Keratinocyte (primary cell): ENCODE measurements around the gene AUH. TPM values are rescaled to one million over a fixed set of nuclear protein-coding genes. Genes with fewer than 3 reads are reported as not detected.

ENCODE experiments used
- DNase-seq: peaks from one replicate; pipeline ENCODE4 v3.0.0-alpha.2; 2011; ENCODE audit warnings: low read depth, missing footprints, low spot score
- FAIRE-seq: peaks from 2 replicates; lab custom pipeline; 2011; peaks lifted over from hg19 to GRCh38; lab: Jason Lieb, UNC
- H2AFZ ChIP-seq: 2 replicates; pipeline ENCODE4 v1.6.0; 2012; ENCODE audit warnings: low read length, control low read depth, inconsistent platforms; ENCODE audit not compliant: control insufficient read depth
- H3K27ac ChIP-seq: 2 replicates; pipeline ENCODE4 v1.5.1; 2011; ENCODE audit warnings: low read length; ENCODE audit not compliant: control insufficient read depth, insufficient read depth
- H3K27me3 ChIP-seq: 3 replicates; pipeline ENCODE4 v1.6.0; 2011; ENCODE audit warnings: low read length; ENCODE audit not compliant: control insufficient read depth, insufficient read depth; ENCODE audit errors: extremely low read depth
- H3K36me3 ChIP-seq, 2 experiments: 2 replicates in 1 of 2; 3 replicates in 1 of 2; pipeline ENCODE4 v1.5.1; 2011; ENCODE audit warnings: low read length in 2 of 2, mild to moderate bottlenecking in 1 of 2; ENCODE audit not compliant: control insufficient read depth in 2 of 2, insufficient read depth in 2 of 2; ENCODE audit errors: extremely low read depth in 1 of 2
- H3K4me1 ChIP-seq: 3 replicates; pipeline ENCODE4 v1.5.1; 2011; ENCODE audit warnings: low read length; ENCODE audit not compliant: control insufficient read depth, insufficient read depth; ENCODE audit errors: extremely low read depth
- H3K4me2 ChIP-seq: 3 replicates; pipeline ENCODE4 v1.6.0; 2011; ENCODE audit warnings: low read depth, low read length; ENCODE audit not compliant: control insufficient read depth, insufficient read depth; ENCODE audit errors: extremely low read depth
- H3K4me3 ChIP-seq, 3 experiments: fragments of 200-600 bp in 1 of 3; sonication (generic) in 1 of 3; 2 replicates in 2 of 3; 3 replicates in 1 of 3; pipeline ENCODE4 v1.5.1; 2011 to 2016; ENCODE audit warnings: low read length in 3 of 3, mild to moderate bottlenecking in 3 of 3, control low read depth in 2 of 3, inconsistent platforms in 1 of 3, low read depth in 1 of 3, mixed read lengths in 1 of 3, mixed run types in 1 of 3, moderate library complexity in 1 of 3; ENCODE audit not compliant: control insufficient read depth in 2 of 3, insufficient read depth in 2 of 3; ENCODE audit errors: extremely low read depth in 1 of 3
- H3K79me2 ChIP-seq: 2 replicates; pipeline ENCODE4 v1.6.0; 2012; ENCODE audit warnings: low read length; ENCODE audit not compliant: control insufficient read depth, insufficient read depth
- H3K9ac ChIP-seq: 3 replicates; pipeline ENCODE4 v1.6.0; 2011; ENCODE audit warnings: low read length; ENCODE audit not compliant: control insufficient read depth, insufficient read depth; ENCODE audit errors: extremely low read depth
- H3K9me1 ChIP-seq: 3 replicates; pipeline ENCODE4 v1.6.0; 2011; ENCODE audit warnings: low read length; ENCODE audit not compliant: control insufficient read depth, insufficient read depth; ENCODE audit errors: extremely low read depth
- H3K9me3 ChIP-seq: 2 replicates; pipeline ENCODE4 v1.5.1; 2012; ENCODE audit warnings: low read depth, low read length; ENCODE audit not compliant: control insufficient read depth
- H4K20me1 ChIP-seq: 3 replicates; pipeline ENCODE4 v1.6.0; 2011; ENCODE audit warnings: low read length; ENCODE audit not compliant: control insufficient read depth, insufficient read depth; ENCODE audit errors: extremely low read depth
- CTCF ChIP-seq, 3 experiments: IDR thresholded peaks in 1 of 3; conservative IDR thresholded peaks in 1 of 3; optimal IDR thresholded peaks in 1 of 3; 2 replicates in 2 of 3; 3 replicates in 1 of 3; pipeline versions ENCODE3 to v1.5.1; 2011; ENCODE audit warnings: low read length in 3 of 3, mild to moderate bottlenecking in 3 of 3, moderate library complexity in 2 of 3, control low read depth in 1 of 3, inconsistent platforms in 1 of 3; ENCODE audit not compliant: insufficient read depth in 2 of 3; ENCODE audit errors: extremely low read depth in 1 of 3
- EZH2 ChIP-seq: IDR thresholded peaks from one replicate; pipeline ENCODE4 v1.6.1; 2012; ENCODE audit warnings: inconsistent platforms, mild to moderate bottlenecking, low read length, moderate library complexity
- dilution Hi-C: fragments of 300-500 bp; cut with MboI; formaldehyde crosslinking; loops from one replicate; pipeline ENCODE4 v1.7.0; 2020; ENCODE audit warnings: low sequenced_read_pairs; ENCODE audit not compliant: extremely low pct_ligation_motif_present
- polyA plus RNA-seq, 5 experiments: library from polyadenylated mRNA; depleted of rRNA in 3 of 5; stranded (reverse) in 3 of 5; stranded (forward) in 1 of 5; unstranded in 1 of 5; fragments of >200 nt; gene quantifications; 1 replicate in 1 of 5; 2 replicates in 3 of 5; 3 replicates in 1 of 5; pipeline versions ENCODE4 v1.2.1 to v1.2.3, GENCODE V29; 2011 to 2012; ENCODE audit warnings: missing spikeins in 2 of 5, low read depth in 1 of 5, low replicate concordance in 1 of 5

Gene AUH
- polyA plus RNA-seq, 1 donor (not counting 4 experiments of a cell fraction or from before 2014, with no cell fraction given), result 5.5 TPM

GRCh38 chr9:91321691-91322090 lies 40.0 kb downstream of the AUH start:
- Histone ChIP-seq H3K27me3 (no peaks in the 10 kb centered on the region), H3K4me1 (no peaks in the 10 kb centered on the region), H3K4me3 (no peak overlapping the region), H3K79me2 (no peaks in the 10 kb centered on the region), H3K9me3 (no peaks in the 10 kb centered on the region), H3K36me3 (no peaks in the 10 kb centered on the region), H3K9me1 (no peaks in the 10 kb centered on the region), H2AFZ (no peak overlapping the region), H4K20me1 (no peaks in the 10 kb centered on the region), H3K4me2 (no peak overlapping the region), H3K27ac (no peak overlapping the region), H3K9ac (no peak overlapping the region)
- FAIRE-seq (no peak), DNase-seq (no peak)
- TF ChIP-seq EZH2, result no peak
- TF ChIP-seq CTCF (optimal IDR thresholded peaks at IDR 0.05 in 1 of 3, IDR thresholded peaks at IDR 0.05 in 1 of 3, conservative IDR thresholded peaks at IDR 0.05 in 1 of 3; ENCODE audit: extremely low read depth in 1 of 3, insufficient read depth in 2 of 3, low read length in 3 of 3), result no peak
- dilution Hi-C loops, result no loop called here

- H3K4me1 ChIP-seq, result no peaks in the 10 kb centered on the region
- no peaks in the 10 kb centered on the region for H4K20me1 ChIP-seq
- H3K9ac ChIP-seq, result no peak overlapping the region
- H3K27ac ChIP-seq, result no peak overlapping the region
- H3K9me3 ChIP-seq, result no peaks in the 10 kb centered on the region
- FAIRE-seq (no peak), DNase-seq (no peak)
- H2AFZ ChIP-seq, result no peak overlapping the region
- TF ChIP-seq CTCF (optimal IDR thresholded peaks at IDR 0.05 in 1 of 3, IDR thresholded peaks at IDR 0.05 in 1 of 3, conservative IDR thresholded peaks at IDR 0.05 in 1 of 3; ENCODE audit: extremely low read depth in 1 of 3, insufficient read depth in 2 of 3, low read length in 3 of 3) (no peak), EZH2 (no peak)
- no peaks in the 10 kb centered on the region for H3K36me3 ChIP-seq
- H3K4me3 ChIP-seq, result no peak overlapping the region
- no peaks in the 10 kb centered on the region for H3K79me2 ChIP-seq
- no peak overlapping the region for H3K4me2 ChIP-seq
- dilution Hi-C loops, result no loop called here
- H3K27me3 ChIP-seq, result no peaks in the 10 kb centered on the region
- H3K9me1 ChIP-seq, result no peaks in the 10 kb centered on the region
Measured at GRCh38 chr9:91320299-91320698, 41.4 kb downstream of the AUH start.
